GM21526 (cell line): ENCODE measurements around the gene OLIG1.

Experiments
- ATAC-seq: cut with Tn5 transposase; IDR thresholded peaks from one replicate; pipeline ENCODE4 v1.9.1; 2021; ENCODE audit warnings: moderate library complexity; ENCODE audit not compliant: unreplicated experiment, low FRiP score

The OLIG1 gene

DNA sequence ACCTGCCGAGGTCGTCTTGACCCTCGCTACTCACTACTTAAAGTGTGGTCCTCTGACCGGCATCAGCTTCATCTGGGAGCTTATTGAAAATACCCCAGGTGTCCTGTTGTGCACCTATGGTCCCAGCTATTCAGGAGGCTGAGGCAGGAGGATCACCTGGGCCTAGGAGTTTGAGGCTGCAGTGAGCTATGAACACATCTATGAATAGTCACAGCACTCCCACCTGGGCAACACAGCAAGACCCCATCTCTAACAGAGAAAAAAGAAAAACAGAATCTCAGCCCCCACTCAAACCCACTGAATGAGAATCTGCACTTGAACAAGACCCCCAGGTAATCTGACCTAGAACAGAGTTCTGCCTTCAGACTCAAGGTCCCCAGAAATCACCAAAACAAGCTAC is 8.7 kb upstream of the OLIG1 start:
- no peak for ATAC-seq

- ATAC-seq = no peak
Measured at GRCh38 chr21:33063375-33063883, 6.5 kb upstream of the OLIG1 start.

- no peak for ATAC-seq
Measured at GRCh38 chr21:33063907-33064622, 5.9 kb upstream of the OLIG1 start.

- no peak for ATAC-seq
Measured at GRCh38 chr21:33064623-33065390, 5.1 kb upstream of the OLIG1 start.

DNA sequence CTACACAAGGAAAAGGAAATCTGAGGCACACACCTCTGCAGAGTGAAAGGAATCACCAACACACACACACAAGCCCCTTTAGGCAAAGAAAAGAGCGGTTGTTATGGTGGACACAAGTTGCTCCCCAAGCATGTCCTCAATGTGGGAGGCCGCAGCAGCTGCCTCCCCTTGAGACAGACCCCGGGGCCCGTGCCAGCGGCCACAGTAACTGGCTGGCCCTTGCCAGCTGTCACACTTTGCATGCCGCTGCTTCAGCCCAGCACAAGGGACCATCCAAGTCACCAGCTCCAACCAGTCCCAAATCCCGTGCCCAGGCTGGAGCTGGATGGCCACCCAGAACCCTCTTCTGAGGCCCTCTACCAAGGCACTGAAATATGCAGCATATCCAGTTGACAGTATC is 2.9 kb upstream of the OLIG1 start:
- no peak for ATAC-seq

DNA sequence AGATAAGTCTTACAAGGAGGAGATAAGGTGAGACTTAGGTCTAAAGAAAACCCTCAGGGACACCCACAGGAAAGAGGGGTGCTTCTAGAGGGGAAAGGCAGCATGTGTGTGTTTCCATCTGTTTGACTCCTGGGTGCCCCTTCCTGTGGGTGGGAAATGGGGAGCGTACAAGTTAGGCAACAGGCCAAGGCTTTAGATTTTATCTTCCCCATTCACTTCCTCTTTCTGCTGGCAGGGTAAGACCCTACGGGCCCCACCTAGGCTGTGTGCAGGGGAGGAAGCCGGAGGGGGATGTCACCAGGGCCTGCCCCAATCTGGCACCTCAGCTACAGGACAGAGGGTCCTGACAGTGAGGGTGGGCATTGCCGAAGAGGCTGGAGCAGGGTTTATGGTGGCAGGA is 2.5 kb upstream of the OLIG1 start:
- ATAC-seq = no peak

- no peak for ATAC-seq
Measured at GRCh38 chr21:33069243-33069642, 698 bp upstream of the OLIG1 start.

DNA sequence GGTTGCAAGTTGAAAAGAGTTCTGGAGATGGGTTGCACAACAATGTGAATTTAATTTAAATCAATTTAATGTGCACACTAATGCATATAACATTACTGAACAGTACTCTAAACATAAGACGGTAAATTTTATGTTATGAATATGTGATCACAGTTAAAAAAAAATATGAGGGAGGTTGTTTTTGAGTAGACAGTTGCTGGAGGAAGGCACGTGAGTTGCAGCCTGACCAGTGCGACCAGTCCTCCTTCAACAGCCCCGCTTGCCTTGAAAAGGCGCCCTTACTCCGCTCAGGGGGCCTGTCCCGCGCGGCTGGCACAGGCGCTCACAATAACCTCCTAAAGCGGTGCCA is 322 bp upstream of the OLIG1 start:
- ATAC-seq = no peak

GRCh38 chr21:33070744-33070997 is 730 bp downstream of the OLIG1 start:
- ATAC-seq = no peak

GRCh38 chr21:33070998-33071769 is 1.2 kb downstream of the OLIG1 start:
- ATAC-seq = no peak

DNA sequence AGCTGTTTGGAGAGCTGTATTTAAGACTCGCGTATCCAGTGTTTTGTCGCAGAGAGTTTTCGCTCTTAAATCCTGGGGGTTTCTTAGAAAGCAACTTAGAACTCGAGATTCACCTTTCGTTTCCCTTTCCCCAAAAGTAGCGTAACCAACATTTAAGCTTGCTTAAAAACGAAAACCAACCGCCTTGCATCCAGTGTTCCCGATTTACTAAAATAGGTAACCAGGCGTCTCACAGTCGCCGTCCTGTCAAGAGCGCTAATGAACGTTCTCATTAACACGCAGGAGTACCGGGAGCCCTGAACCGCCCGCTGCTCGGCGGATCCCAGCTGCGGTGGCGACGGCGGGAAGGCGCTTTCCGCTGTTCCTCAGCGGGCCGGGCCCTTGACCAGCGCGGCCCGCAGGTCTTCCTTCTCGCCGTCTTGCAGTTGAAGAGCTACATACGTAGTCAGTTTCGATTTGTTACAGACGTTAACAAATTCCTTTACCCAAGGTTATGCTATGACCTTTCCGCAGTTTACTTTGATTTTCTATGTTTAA is 1.9 kb downstream of the OLIG1 start:
- no peak for ATAC-seq

GRCh38 chr21:33073636-33074035 is 3.7 kb downstream of the OLIG1 start:
- ATAC-seq = no peak

GRCh38 chr21:33075128-33075527 is 5.2 kb downstream of the OLIG1 start:
- ATAC-seq = no peak

GRCh38 chr21:33075596-33076195 is 5.8 kb downstream of the OLIG1 start:
- ATAC-seq = no peak

- no peak for ATAC-seq
Measured at GRCh38 chr21:33076600-33077329, 6.8 kb downstream of the OLIG1 start.

DNA sequence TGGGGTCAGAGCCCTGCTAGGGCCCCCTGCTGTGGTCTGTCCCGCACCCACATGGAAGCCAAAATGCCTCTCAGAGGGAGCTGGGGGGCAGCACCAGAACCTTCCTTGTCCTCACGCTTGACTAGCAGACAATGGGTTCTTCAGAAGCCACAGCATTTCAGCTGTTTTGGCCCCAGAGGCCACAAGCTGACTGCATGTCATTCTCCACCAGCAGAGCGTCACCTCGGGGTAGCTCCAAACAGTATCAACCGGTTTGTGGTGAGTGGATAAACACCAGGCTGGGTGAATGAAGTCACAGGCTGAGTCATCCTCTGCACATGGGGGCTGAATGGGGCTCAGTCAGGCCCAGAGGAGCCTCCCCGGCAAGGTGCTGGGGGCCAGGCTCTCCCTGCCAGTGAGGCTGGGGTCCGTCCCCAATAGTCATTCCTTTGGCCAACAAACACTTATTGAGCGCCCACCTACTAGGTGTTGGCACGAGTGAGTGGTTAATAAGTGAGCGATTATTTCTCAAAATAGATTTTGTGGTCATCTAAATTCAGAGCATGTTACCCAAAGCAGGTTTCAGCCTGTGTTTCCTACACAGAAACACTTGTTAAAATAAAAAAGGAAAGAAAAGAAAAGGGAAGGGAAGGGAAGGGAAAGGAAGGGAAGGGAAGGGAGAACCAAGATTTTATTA is 9.1 kb downstream of the OLIG1 start:
- ATAC-seq = peak; percentile 87

DNA sequence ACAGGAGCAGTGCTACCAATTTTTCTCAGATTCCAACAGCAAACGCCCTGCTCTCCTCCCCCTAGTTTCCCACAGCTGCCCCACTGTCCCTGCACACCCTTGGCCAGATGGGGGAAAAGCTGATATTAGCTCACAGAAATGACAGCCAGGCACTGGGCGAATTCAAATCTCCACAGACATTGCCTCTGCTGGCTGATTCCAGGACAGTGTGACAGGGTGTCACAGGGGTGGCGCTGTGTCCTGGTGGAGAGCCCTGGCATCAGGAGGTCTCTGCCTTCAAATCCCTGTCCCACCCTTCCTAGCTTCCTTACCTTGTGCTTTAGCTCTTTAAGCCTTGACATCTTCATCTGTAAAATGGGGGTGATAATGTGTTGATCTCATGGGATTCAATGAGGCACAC is 10.4 kb downstream of the OLIG1 start:
- ATAC-seq = no peak

GRCh38 chr21:33080776-33081175 is 10.8 kb downstream of the OLIG1 start:
- ATAC-seq = no peak

- no peak for ATAC-seq
Measured at GRCh38 chr21:33088384-33088783, 18.4 kb downstream of the OLIG1 start.
